ENCODE data around the gene HPSE2. TPM values are rescaled to one million over a fixed set of nuclear protein-coding genes. Genes with fewer than 3 reads are reported as not detected.

HPSE2 gene
- total and polyA plus RNA-seq, 8 donors = 0.04 to 1.1 (median 0.05) TPM; not detected in 5

DNA sequence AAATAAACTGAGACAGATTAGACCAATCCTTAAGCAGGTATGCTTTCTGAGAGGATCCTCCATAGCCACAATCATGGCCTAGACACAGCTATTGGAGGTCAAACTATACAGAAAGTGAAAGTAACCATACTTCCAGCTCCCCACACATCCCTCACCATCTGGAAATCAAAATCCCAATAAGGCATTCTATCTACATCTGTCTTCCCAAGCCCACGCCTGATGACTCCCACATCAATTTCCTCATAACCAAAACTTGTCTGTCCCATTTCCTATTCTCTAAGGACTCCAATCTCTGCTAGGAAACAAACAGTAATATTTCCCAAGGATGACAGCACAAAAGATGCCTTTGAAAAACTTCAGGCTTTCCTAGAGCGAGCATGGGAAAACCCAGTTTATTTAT lies 541.6 kb downstream of the HPSE2 start:
- Histone ChIP-seq H3K27me3 (no peaks in the 10 kb centered on the region), H3K4me1 (no peaks in the 10 kb centered on the region), H3K9me3 (no peaks in the 10 kb centered on the region), H3K36me3 (no peaks in the 10 kb centered on the region), H3K4me3 (no peak overlapping the region), H3K27ac (no peak overlapping the region)
- DNase-seq (no peak), ATAC-seq (peak in 2 of 4 donors; percentile 39 to 56), FAIRE-seq (no peak)
- 76 to 81% methylated on average over 2 of the region's 2 CpGs for WGBS, 2 donors
- intact Hi-C loops (cut with DNase I) = no loop called here
- TF ChIP-seq CTCF (IDR thresholded peaks at IDR 0.05) = no peak

- FAIRE-seq (no peak), DNase-seq (no peak), ATAC-seq (no peak)
- Histone ChIP-seq H3K27ac (no peak overlapping the region), H3K4me3 (no peak overlapping the region), H3K36me3 (no peaks in the 10 kb centered on the region), H3K4me1 (peaks cover 0 to 6% (median 0%) of the 10 kb centered on the region in 3 donors), H3K27me3 (no peaks in the 10 kb centered on the region), H3K9me3 (no peaks in the 10 kb centered on the region)
- no peak for TF ChIP-seq CTCF (IDR thresholded peaks at IDR 0.05)
- intact Hi-C loops (cut with DNase I) = no loop called here
- WGBS, 2 donors = 0 to 95% methylated on average over 1 of the region's 1 CpG
Observed at GRCh38 chr10:98687685-98688084, 548.0 kb downstream of the HPSE2 start.

GRCh38 chr10:98684019-98684899 lies 551.4 kb downstream of the HPSE2 start:
- Histone ChIP-seq H3K36me3 (no peaks in the 10 kb centered on the region), H3K4me1 (peaks cover 0 to 6% (median 0%) of the 10 kb centered on the region in 3 donors), H3K4me3 (no peak overlapping the region), H3K27ac (no peak overlapping the region), H3K27me3 (no peaks in the 10 kb centered on the region), H3K9me3 (no peaks in the 10 kb centered on the region)
- WGBS, 2 donors = 22 to 25% methylated on average over 3 of the region's 3 CpGs
- DNase-seq (no peak), ATAC-seq (peak; percentile 82 to 88 (median 86)), FAIRE-seq (no peak)
- no peak for TF ChIP-seq CTCF (IDR thresholded peaks at IDR 0.05)
- intact Hi-C loops (cut with DNase I) = no loop called here

DNA sequence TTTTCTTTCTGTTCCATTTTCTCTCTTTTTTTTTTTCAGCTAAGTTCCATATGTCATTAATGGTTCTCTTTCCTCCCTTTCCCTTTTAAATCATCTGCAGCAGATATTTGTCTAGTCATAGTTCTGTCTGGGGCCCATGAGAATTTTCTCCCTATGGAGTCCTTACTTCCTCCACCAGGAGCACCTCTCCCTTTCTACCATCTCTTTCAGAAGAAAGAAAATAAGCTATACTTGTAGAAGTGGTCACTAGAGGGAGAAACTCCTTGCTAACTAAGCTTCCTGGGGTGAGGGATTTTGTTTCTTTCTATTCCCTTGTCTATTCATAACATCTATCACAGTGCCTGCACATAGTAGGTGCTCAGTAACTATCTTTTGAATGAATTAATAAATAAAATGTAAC lies 558.8 kb downstream of the HPSE2 start:
- Histone ChIP-seq H3K4me1 (no peaks in the 10 kb centered on the region), H3K27me3 (no peaks in the 10 kb centered on the region), H3K36me3 (no peaks in the 10 kb centered on the region), H3K9me3 (no peaks in the 10 kb centered on the region), H3K27ac (no peak overlapping the region), H3K4me3 (no peak overlapping the region)
- ATAC-seq (no peak), FAIRE-seq (no peak), DNase-seq (no peak)
- intact Hi-C loops (cut with DNase I) = no loop called here
- no peak for TF ChIP-seq CTCF (IDR thresholded peaks at IDR 0.05)

GRCh38 chr10:98675902-98676301 lies 559.8 kb downstream of the HPSE2 start:
- H3K9me3 ChIP-seq = no peaks in the 10 kb centered on the region
- no peaks in the 10 kb centered on the region for H3K27me3 ChIP-seq
- H3K27ac ChIP-seq = no peak overlapping the region
- TF ChIP-seq CTCF (IDR thresholded peaks at IDR 0.05) = no peak
- no peaks in the 10 kb centered on the region for H3K4me1 ChIP-seq
- FAIRE-seq (no peak), DNase-seq (no peak), ATAC-seq (no peak)
- no peak overlapping the region for H3K4me3 ChIP-seq
- no peaks in the 10 kb centered on the region for H3K36me3 ChIP-seq
- WGBS, 2 donors = 69 to 82% methylated on average over 4 of the region's 4 CpGs
- intact Hi-C loops (cut with DNase I) = no loop called here

All from pancreas (tissue), 10 donors.